NCI-H2107 (cell line): ENCODE results near the gene PDZK1.
"Not testable (repeated sequence)": the region's sequence is repeated elsewhere in the genome, so short reads cannot be mapped to it uniquely, and the experiment has no call there.

Experiments
- DNase-seq: peaks from one replicate; lab custom pipeline; 2025; lab: John Stamatoyannopoulos, UW

Gene PDZK1

GRCh38 chr1:145710291-145711027, 3.3 kb upstream of the PDZK1 start:
- DNase-seq, result no peak

GRCh38 chr1:145708063-145708462, 895 bp upstream of the PDZK1 start:
- DNase-seq, result no peak

DNA sequence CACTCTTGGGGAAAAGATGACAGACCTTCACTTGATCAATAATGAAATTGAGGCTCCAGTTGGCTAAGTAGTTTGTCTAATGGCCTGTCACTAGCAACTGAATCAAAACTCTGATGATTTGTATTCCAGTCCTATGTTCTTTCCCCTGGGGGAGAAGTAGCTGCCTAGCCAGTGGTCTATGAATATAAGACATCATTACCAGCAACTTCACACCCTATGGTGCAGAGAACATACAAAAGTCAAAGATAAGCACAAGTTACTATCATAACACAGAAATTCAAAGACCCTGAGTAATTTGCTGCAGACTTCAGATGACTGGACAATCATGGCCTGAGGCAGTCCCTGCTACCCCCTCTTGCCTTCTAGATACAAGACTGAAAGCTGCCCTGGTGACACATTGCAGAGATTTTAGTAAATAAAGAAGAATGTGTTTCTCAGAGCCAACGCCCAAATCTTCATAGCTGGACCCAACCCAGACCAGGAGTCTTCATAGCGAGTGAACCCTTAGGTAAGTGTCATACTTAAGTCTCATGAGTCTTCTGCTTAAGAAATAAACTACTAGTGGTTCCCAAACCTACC, 993 bp downstream of the PDZK1 start:
- DNase-seq, result no peak

GRCh38 chr1:145705622-145706021, 1.5 kb downstream of the PDZK1 start:
- DNase-seq, result no peak

DNA sequence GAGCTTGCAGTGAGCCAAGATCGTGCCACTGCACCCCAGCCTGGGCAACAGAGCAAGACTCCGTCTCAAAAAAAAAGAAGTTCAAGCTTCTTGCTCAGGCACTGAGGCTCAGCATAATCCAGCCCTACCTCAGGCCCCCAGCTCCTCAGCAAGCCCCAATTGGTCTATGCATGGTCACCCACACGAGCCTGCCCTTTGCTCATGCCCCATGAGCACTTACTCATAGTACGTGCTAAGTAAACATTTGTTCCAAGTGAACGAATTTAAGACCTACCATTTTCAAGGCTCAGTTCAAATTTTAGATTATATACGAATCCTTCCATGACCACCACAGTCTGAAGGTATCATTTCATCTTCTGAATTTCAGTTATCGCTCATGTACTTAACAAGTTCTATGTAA, 4.3 kb downstream of the PDZK1 start:
- DNase-seq, result no peak

DNA sequence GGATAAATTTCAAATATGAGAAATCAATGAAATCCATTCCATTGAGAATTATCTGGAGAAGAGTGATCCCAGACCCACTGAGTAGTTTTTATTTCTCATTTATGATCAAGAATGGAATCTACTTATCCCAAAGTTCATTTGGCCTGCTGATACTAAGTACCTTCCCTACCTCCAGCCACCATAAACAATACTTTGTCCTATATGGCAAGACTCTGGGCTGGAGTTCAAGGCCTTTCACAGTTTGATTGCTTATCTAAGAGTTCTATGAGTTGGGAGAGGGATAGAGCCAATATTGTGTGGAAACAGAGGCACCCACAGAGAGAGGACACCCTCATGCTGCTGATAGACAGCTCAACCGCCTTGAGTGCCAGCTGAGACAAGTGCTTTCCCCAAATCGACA, 5.1 kb downstream of the PDZK1 start:
- DNase-seq, result no peak

DNA sequence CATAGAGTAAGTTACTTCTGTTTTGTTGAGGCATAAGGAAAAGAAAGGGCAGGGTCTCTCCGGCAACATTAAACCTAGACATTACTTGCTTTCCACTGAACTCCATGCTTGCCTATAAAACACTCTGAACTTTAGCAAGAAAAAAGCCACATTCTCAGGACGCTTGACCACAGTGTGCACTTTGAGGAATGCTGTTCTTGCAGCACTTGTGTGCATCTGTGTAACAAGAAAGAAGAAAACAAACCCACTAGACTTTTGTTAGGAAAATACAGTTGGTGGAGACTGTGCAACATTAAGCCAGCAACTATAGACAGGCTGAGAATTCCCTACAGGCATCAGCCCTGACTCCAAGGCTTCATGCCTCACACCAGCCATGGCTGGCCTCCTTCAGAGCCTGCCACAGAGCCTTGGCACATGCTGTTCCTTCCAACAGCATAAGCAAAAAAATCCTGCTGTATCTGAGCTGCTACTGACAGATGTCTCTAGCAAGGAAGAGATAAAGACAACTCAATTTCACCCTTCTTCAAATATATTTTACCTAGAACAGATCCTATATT, 5.8 kb downstream of the PDZK1 start:
- DNase-seq, result no peak

- no peak for DNase-seq
Observed at GRCh38 chr1:145696630-145696960, 10.6 kb downstream of the PDZK1 start.

GRCh38 chr1:145695821-145696629, 11.1 kb downstream of the PDZK1 start:
- no peak for DNase-seq

DNA sequence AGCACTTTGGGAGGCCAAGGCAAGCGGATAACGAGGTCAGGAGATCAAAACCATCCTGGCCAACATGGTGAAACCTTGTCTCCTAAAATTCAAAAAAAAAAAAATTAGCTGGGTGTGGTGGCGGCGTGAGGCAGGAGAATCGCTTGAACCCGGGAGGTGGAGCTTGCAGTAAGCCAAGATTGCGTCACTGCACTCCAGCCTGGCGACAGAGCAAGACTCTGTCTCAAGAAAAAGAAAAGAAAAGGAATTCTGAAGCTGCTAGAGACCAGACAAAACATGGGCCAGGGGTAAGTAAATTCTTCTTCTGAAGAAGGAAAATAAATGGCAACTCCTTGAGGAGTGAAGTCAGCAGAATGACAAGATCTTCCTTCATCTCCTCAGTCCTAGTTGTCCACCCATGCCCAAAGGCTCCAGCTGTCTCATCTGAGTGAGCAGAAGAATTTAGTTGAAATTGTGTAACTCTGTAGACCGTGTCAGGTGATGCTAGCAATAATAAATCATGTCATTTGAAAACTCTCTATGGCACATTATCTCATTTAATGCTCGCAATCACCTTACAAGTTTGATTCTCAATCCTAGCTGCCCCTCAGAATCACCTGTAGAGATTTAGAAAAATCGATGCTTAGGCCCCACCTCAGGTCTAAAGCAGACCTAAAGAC, 14.3 kb downstream of the PDZK1 start:
- no peak for DNase-seq

- no peak for DNase-seq
Observed at GRCh38 chr1:145690587-145691558, 16.3 kb downstream of the PDZK1 start.

GRCh38 chr1:145689922-145690321, 17.2 kb downstream of the PDZK1 start:
- no peak for DNase-seq

GRCh38 chr1:145688924-145689323, 18.2 kb downstream of the PDZK1 start:
- no peak for DNase-seq

- DNase-seq, result no peak
Observed at GRCh38 chr1:145688328-145688727, 18.8 kb downstream of the PDZK1 start.

GRCh38 chr1:145686078-145686477, 21.1 kb downstream of the PDZK1 start:
- DNase-seq, result not testable (repeated sequence)

DNA sequence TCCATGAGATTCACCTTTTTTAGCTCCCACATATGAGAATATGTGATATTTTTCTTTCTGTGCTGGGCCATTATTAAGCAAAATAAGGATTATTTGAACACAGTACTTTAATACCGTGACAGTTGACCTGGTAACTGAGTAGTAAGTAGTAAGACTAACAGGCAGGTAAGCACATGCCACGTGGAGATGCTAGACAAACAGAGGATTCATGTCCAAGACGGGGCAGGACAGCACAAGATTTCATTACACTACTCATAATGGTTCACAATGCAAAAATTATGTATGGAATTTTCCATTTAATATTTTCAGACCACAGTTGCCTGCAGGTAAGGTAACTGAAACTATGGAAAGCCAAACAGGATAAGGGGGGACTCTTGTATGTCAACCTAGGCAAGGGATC, 22.3 kb downstream of the PDZK1 start:
- not testable (repeated sequence) for DNase-seq

DNA sequence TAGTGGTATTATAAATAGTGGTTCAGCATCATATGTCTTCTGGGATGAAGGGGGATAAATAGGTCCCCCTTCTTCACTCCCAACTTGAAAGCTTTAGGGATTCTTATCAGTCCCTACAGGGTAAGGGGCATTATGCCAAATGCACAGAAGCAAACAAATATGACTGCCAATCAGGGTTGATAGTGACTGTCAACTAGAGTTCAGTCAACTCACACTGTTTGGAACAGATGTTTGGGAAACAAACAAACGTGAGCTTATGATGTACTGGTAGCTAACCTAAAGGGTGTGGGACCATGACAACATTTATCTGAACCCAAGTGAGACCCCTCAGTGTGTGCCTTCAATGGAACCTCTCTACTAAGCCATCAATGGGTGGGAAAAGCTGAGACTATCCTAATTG, 34.0 kb downstream of the PDZK1 start:
- DNase-seq, result not testable (repeated sequence)

- DNase-seq, result not testable (repeated sequence)
Observed at GRCh38 chr1:145670995-145671745, 36.0 kb downstream of the PDZK1 start.

GRCh38 chr1:145665015-145665414, 42.2 kb downstream of the PDZK1 start:
- DNase-seq, result not testable (repeated sequence)

GRCh38 chr1:145662502-145662901, 44.7 kb downstream of the PDZK1 start:
- peak; percentile 2 for DNase-seq
